ENCODE measurements around the gene OTUB2. TPM values are rescaled to one million over a fixed set of nuclear protein-coding genes. Genes with fewer than 3 reads are reported as not detected.

Gene OTUB2
- polyA plus RNA-seq, 1 donor (not counting 4 experiments of a cell fraction or from before 2014, with no cell fraction given), result 2.6 TPM

- Histone ChIP-seq H3K36me3 (ENCODE audit: control insufficient read depth in 2 of 2, extremely low read depth in 1 of 2, insufficient read depth in 2 of 2, low read length in 2 of 2) (peaks cover 22 to 32% of the 10 kb centered on the region in 2 experiments), H3K79me2 (ENCODE audit: control insufficient read depth, insufficient read depth, low read length) (no peaks in the 10 kb centered on the region), H3K9me1 (ENCODE audit: control insufficient read depth, extremely low read depth, insufficient read depth, low read length) (no peaks in the 10 kb centered on the region), H3K27ac (ENCODE audit: control insufficient read depth, insufficient read depth, low read length) (no peak overlapping the region), H3K4me1 (ENCODE audit: control insufficient read depth, extremely low read depth, insufficient read depth, low read length) (no peaks in the 10 kb centered on the region), H3K9me3 (ENCODE audit: control insufficient read depth, low read depth, low read length) (no peaks in the 10 kb centered on the region), H3K9ac (ENCODE audit: control insufficient read depth, extremely low read depth, insufficient read depth, low read length) (no peak overlapping the region), H3K4me3 (ENCODE audit: control insufficient read depth in 2 of 3, extremely low read depth in 1 of 3, insufficient read depth in 2 of 3, low read depth in 1 of 3, low read length in 3 of 3) (no peak overlapping the region), H3K27me3 (ENCODE audit: control insufficient read depth, extremely low read depth, insufficient read depth, low read length) (no peaks in the 10 kb centered on the region), H2AFZ (ENCODE audit: control insufficient read depth, low read length) (no peak overlapping the region), H4K20me1 (ENCODE audit: control insufficient read depth, extremely low read depth, insufficient read depth, low read length) (no peaks in the 10 kb centered on the region), H3K4me2 (ENCODE audit: control insufficient read depth, extremely low read depth, insufficient read depth, low read depth, low read length) (no peak overlapping the region)
- no peak for DNase-seq (ENCODE audit: low read depth, low spot score)
- TF ChIP-seq EZH2 (IDR thresholded peaks at IDR 0.05; ENCODE audit: low read length) (no peak), CTCF (optimal IDR thresholded peaks at IDR 0.05 in 1 of 3, IDR thresholded peaks at IDR 0.05 in 1 of 3, conservative IDR thresholded peaks at IDR 0.05 in 1 of 3; ENCODE audit: extremely low read depth in 1 of 3, insufficient read depth in 2 of 3, low read length in 3 of 3) (no peak)
- no peak for FAIRE-seq
- dilution Hi-C loops (cut with MboI; ENCODE audit: extremely low pct_ligation_motif_present, low sequenced_read_pairs), result no loop called here
Measured at GRCh38 chr14:94045563-94046345, 19.6 kb downstream of the OTUB2 start.

- H3K36me3 ChIP-seq (ENCODE audit: control insufficient read depth in 2 of 2, extremely low read depth in 1 of 2, insufficient read depth in 2 of 2, low read length in 2 of 2), result peaks cover 26 to 36% of the 10 kb centered on the region in 2 experiments
- H3K9me1 ChIP-seq (ENCODE audit: control insufficient read depth, extremely low read depth, insufficient read depth, low read length), result no peaks in the 10 kb centered on the region
- H3K4me3 ChIP-seq (ENCODE audit: control insufficient read depth in 2 of 3, extremely low read depth in 1 of 3, insufficient read depth in 2 of 3, low read depth in 1 of 3, low read length in 3 of 3), result no peak overlapping the region
- H3K27ac ChIP-seq (ENCODE audit: control insufficient read depth, insufficient read depth, low read length), result no peak overlapping the region
- no peaks in the 10 kb centered on the region for H3K4me1 ChIP-seq (ENCODE audit: control insufficient read depth, extremely low read depth, insufficient read depth, low read length)
- H3K4me2 ChIP-seq (ENCODE audit: control insufficient read depth, extremely low read depth, insufficient read depth, low read depth, low read length), result no peak overlapping the region
- no peaks in the 10 kb centered on the region for H3K79me2 ChIP-seq (ENCODE audit: control insufficient read depth, insufficient read depth, low read length)
- H3K9ac ChIP-seq (ENCODE audit: control insufficient read depth, extremely low read depth, insufficient read depth, low read length), result no peak overlapping the region
- TF ChIP-seq EZH2 (IDR thresholded peaks at IDR 0.05; ENCODE audit: low read length) (no peak), CTCF (optimal IDR thresholded peaks at IDR 0.05 in 1 of 3, IDR thresholded peaks at IDR 0.05 in 1 of 3, conservative IDR thresholded peaks at IDR 0.05 in 1 of 3; ENCODE audit: extremely low read depth in 1 of 3, insufficient read depth in 2 of 3, low read length in 3 of 3) (no peak)
- no peak for FAIRE-seq
- no peak for DNase-seq (ENCODE audit: low read depth, low spot score)
- no peaks in the 10 kb centered on the region for H3K9me3 ChIP-seq (ENCODE audit: control insufficient read depth, low read depth, low read length)
- H3K27me3 ChIP-seq (ENCODE audit: control insufficient read depth, extremely low read depth, insufficient read depth, low read length), result no peaks in the 10 kb centered on the region
- no peaks in the 10 kb centered on the region for H4K20me1 ChIP-seq (ENCODE audit: control insufficient read depth, extremely low read depth, insufficient read depth, low read length)
- dilution Hi-C loops (cut with MboI; ENCODE audit: extremely low pct_ligation_motif_present, low sequenced_read_pairs), result no loop called here
- H2AFZ ChIP-seq (ENCODE audit: control insufficient read depth, low read length), result no peak overlapping the region
Measured at GRCh38 chr14:94046696-94047250, 20.6 kb downstream of the OTUB2 start.
